HG02763 (cell line): ENCODE data around the gene RCE1.
A peak's percentile ranks its signal among the peaks of the same experiment; 100 is the strongest.

Source experiments
- ATAC-seq: cut with Tn5 transposase; IDR thresholded peaks from one replicate; pipeline ENCODE4 v1.9.1; 2021; ENCODE audit warnings: mild to moderate bottlenecking, moderate library complexity; ENCODE audit not compliant: unreplicated experiment

RCE1 gene

GRCh38 chr11:66844496-66845142, 1.4 kb downstream of the RCE1 start:
- ATAC-seq: no peak

GRCh38 chr11:66845143-66845875, 2.1 kb downstream of the RCE1 start:
- ATAC-seq: no peak

GRCh38 chr11:66845876-66846212, 2.6 kb downstream of the RCE1 start:
- no peak for ATAC-seq

- no peak for ATAC-seq
These were observed 3.4 kb downstream of the RCE1 start for GRCh38 chr11:66846671-66847091.

GRCh38 chr11:66847461-66848232, 4.4 kb downstream of the RCE1 start:
- no peak for ATAC-seq

- no peak for ATAC-seq
These were observed 5.6 kb downstream of the RCE1 start for GRCh38 chr11:66848671-66849500.

GRCh38 chr11:66849501-66850234, 6.4 kb downstream of the RCE1 start:
- no peak for ATAC-seq

GRCh38 chr11:66850235-66850587, 7.0 kb downstream of the RCE1 start:
- no peak for ATAC-seq

GRCh38 chr11:66850588-66851238, 7.5 kb downstream of the RCE1 start:
- no peak for ATAC-seq

- no peak for ATAC-seq
These were observed 8.0 kb downstream of the RCE1 start for GRCh38 chr11:66851239-66851596.

- no peak for ATAC-seq
These were observed 8.6 kb downstream of the RCE1 start for GRCh38 chr11:66851698-66852465.

- no peak for ATAC-seq
These were observed 9.4 kb downstream of the RCE1 start for GRCh38 chr11:66852466-66853241.

GRCh38 chr11:66853242-66854229, 10.3 kb downstream of the RCE1 start:
- ATAC-seq: no peak

- ATAC-seq: no peak
These were observed 11.0 kb downstream of the RCE1 start for GRCh38 chr11:66854231-66854661.

- no peak for ATAC-seq
These were observed 11.5 kb downstream of the RCE1 start for GRCh38 chr11:66854729-66855211.

- ATAC-seq: peak; percentile 72
These were observed 12.6 kb downstream of the RCE1 start for GRCh38 chr11:66855574-66856495.
